DND-41 (cell line): ENCODE data around the gene DLG2.

Experiments
- CTCF ChIP-seq: IDR thresholded peaks from 2 replicates; pipeline ENCODE4 v1.5.1; 2012; ENCODE audit warnings: borderline replicate concordance, low read length, moderate library complexity, mild to moderate bottlenecking; ENCODE audit not compliant: poor library complexity, severe bottlenecking; ENCODE audit errors: extremely low read depth
- EZH2 ChIP-seq: IDR thresholded peaks from 3 replicates; pipeline ENCODE4 v1.6.1; 2012; ENCODE audit warnings: borderline replicate concordance, low read depth, mild to moderate bottlenecking, moderate library complexity, low read length, inconsistent platforms; ENCODE audit not compliant: severe bottlenecking

GRCh38 chr11:84295815-84296214, 1331.3 kb downstream of the DLG2 start:
- TF ChIP-seq CTCF, result no peak
- no peak for TF ChIP-seq EZH2
